Measurements from ENCODE around the gene LRRC42. TPM values are rescaled to one million over a fixed set of nuclear protein-coding genes. Genes with fewer than 3 reads are reported as not detected.

LRRC42 gene
- total and polyA plus RNA-seq, 9 of the 15 experiments (the other 6 are each of a cell fraction or from before 2014, with no cell fraction given): 17.3 to 51.9 (median 35.5) TPM

DNA sequence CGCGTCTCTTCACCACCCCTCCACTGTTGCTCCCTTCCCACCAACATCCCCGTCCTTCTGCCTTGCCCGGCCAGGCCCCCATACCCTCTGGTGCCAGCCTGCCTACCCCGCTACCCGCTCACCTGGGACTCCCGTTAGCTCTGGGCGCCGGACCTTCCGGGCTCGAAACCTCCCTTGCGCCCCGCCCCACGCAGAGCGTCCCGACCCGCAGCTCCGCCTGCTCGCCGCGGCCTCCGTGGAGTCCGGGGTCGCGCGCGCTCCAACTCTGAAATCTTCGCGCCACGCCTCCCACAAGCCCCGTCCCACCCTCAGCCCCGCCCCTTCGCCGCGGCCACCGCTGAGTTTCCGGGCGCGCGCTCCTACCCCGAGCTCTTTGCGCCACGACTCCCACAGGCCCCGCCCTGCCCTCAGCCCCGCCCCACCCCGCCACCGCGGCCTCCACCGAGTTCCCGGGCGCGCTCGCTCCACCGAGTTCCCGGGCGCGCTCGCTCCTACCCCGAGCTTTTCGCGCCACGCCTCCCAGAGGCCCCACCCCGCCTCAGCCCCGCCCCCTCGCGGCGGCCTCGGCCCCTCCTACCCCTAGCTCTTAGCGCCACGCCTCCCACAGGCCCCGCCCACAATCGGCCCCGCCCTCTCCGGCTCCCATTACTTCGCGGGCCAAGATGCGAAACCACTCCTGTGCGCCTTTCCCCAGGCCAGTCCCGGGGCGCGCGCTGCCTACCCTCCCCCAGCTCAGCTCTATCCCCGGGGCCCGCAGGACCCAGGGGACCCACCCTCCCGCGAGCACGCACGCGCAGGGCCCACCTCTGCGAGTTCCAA, 508 bp upstream of the LRRC42 start, which contains the start of gene IFT25 (continued):
- TF ChIP-seq TFE3 (CRISPR knock-in tag; IDR thresholded peaks at IDR 0.05): no peak
- no peak for TF ChIP-seq BRCA1 (IDR thresholded peaks at IDR 0.05)
- no peak for TF ChIP-seq BRCA1 (CRISPR knock-in tag; IDR thresholded peaks at IDR 0.05)
- no peak for TF ChIP-seq SREBF1 (IDR thresholded peaks at IDR 0.05; ENCODE audit: borderline replicate concordance, low read depth, low read length)
- TF ChIP-seq ZFX (CRISPR knock-in tag; IDR thresholded peaks at IDR 0.05): peak; percentile 70
- TF ChIP-seq PHF21A (IDR thresholded peaks at IDR 0.05; ENCODE audit: borderline replicate concordance, low read depth): no peak
- TF ChIP-seq EP300 (IDR thresholded peaks at IDR 0.05; ENCODE audit: low read length): no peak; the same call in 1 of the 2 replicates
- TF ChIP-seq SREBF2 (CRISPR knock-in tag; IDR thresholded peaks at IDR 0.05): no peak
- TF ChIP-seq ZKSCAN1 (IDR thresholded peaks at IDR 0.05; ENCODE audit: low read depth, low read length): 0 out of 2 replicates have a peak, but pooled peaks have one; percentile 25
- TF ChIP-seq ZNF551 (CRISPR knock-in tag; IDR thresholded peaks at IDR 0.05): no peak
- TF ChIP-seq ZNF589 (CRISPR knock-in tag; IDR thresholded peaks at IDR 0.05; ENCODE audit: low read depth): no peak
- TF ChIP-seq KAT2B (IDR thresholded peaks at IDR 0.05; ENCODE audit: low read depth, low read length): no peak
- no peak for TF ChIP-seq PTRF (tag; IDR thresholded peaks at IDR 0.05)
- TF ChIP-seq ZFP30 (CRISPR knock-in tag; IDR thresholded peaks at IDR 0.05; ENCODE audit: borderline replicate concordance): no peak
- TF ChIP-seq KDM1A (IDR thresholded peaks at IDR 0.05): no peak
- TF ChIP-seq CBFB (CRISPR knock-in tag; IDR thresholded peaks at IDR 0.05): no peak
- peak; percentile 41; the same call in 1 of the 2 replicates for TF ChIP-seq PRMT5 (CRISPR knock-in tag; IDR thresholded peaks at IDR 0.05)
- TF ChIP-seq NCOA6 (IDR thresholded peaks at IDR 0.05): no peak
- peak; percentile 57 for TF ChIP-seq GABPB1 (CRISPR knock-in tag; IDR thresholded peaks at IDR 0.05)

All from K562 (cell line).